Left renal pelvis (tissue), 4 donors: ENCODE data around the gene LMO1. TPM values are rescaled to one million over a fixed set of nuclear protein-coding genes. Genes with fewer than 3 reads are reported as not detected.

Experiments
- DNase-seq, 4 donors: peaks; one replicate each; pipeline ENCODE4 v3.0.0-alpha.2; 2013; ENCODE audit warnings: low read depth in 4 of 4, low spot score in 3 of 4
- polyA plus RNA-seq, 4 donors: library from polyadenylated mRNA; unstranded; fragments of 120-200 nt; gene quantifications; one replicate each; pipeline ENCODE4 v1.2.1, GENCODE V29; 2013; ENCODE audit not compliant: insufficient read length in 4 of 4

The LMO1 gene
- polyA plus RNA-seq, 4 donors = 0.16 to 0.84 (median 0.53) TPM

- DNase-seq = no peak
Observed at GRCh38 chr11:8209208-8209807, 54.4 kb downstream of the LMO1 start.

- no peak for DNase-seq
Observed at GRCh38 chr11:8207080-8208000, 56.3 kb downstream of the LMO1 start.

- DNase-seq = no peak
Observed at GRCh38 chr11:8206251-8207079, 57.2 kb downstream of the LMO1 start.

- DNase-seq = no peak
Observed at GRCh38 chr11:8205566-8205965, 58.1 kb downstream of the LMO1 start.

- DNase-seq = no peak
Observed at GRCh38 chr11:8204596-8204995, 59.1 kb downstream of the LMO1 start.

- DNase-seq = no peak
Observed at GRCh38 chr11:8204025-8204424, 59.7 kb downstream of the LMO1 start.

DNA sequence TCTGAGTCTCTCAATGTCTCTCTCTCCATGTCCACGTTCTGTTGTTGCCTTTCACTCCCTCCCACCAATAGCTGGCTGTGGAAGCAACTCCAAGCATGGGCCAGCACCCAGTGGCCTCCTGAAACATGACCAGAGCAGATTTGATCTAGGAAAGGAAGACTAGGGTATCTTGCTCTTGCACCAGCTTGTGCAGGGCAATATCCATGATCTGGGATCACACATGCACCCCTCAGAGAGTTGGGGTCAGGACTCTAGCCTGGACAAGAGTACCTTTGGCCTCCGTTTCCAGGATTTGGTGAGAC lies 60.3 kb downstream of the LMO1 start:
- no peak for DNase-seq

- DNase-seq = no peak
Observed at GRCh38 chr11:8202516-8203413, 60.9 kb downstream of the LMO1 start.

GRCh38 chr11:8201644-8202365 lies 61.9 kb downstream of the LMO1 start:
- no peak for DNase-seq

- no peak for DNase-seq
Observed at GRCh38 chr11:8199676-8200075, 64.0 kb downstream of the LMO1 start.

- no peak for DNase-seq
Observed at GRCh38 chr11:8196749-8197148, 66.9 kb downstream of the LMO1 start.

DNA sequence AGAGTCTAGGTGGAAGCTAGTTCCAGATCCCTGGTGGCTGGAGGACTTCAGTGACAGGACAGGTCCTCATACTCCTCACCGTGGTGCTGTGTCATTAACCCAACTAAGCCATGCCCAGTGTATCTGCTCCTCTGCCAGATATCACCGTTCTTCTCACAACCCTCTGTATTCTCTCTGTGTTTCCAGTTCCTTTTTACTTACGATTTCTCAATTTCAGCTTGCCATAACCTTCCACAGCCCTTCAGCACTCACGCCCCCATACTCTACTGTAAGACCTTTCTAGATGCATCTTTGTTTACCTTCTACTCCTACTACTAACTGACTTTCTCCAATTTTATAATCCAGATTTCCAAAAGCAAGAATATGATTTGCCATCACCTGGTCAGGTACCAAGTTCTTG lies 68.7 kb downstream of the LMO1 start:
- DNase-seq = no peak

GRCh38 chr11:8192896-8193209 lies 70.8 kb downstream of the LMO1 start:
- no peak for DNase-seq

GRCh38 chr11:8192016-8192895 lies 71.4 kb downstream of the LMO1 start:
- peak in 2 of 4 donors; percentile 48 to 52 for DNase-seq

DNA sequence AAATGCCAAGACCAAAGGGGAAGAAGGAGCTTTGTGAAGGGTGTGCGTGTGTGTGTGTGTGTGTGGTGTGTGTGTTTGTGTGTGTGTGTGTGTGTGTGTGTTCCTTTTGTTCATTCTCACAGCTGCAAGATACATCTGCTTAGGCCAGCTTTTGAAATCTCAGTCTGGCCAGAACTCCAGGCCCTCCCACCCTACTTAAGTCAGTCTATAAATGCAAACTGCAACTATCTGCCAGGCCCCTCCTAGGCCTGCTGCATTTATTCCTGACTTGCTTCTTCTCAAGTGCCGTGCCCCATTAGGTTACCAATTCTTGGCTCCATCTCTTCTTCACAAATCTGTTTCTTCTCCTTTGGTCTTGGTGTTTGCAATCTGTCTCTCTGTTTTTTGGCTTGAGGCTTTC lies 73.2 kb downstream of the LMO1 start:
- no peak for DNase-seq

DNA sequence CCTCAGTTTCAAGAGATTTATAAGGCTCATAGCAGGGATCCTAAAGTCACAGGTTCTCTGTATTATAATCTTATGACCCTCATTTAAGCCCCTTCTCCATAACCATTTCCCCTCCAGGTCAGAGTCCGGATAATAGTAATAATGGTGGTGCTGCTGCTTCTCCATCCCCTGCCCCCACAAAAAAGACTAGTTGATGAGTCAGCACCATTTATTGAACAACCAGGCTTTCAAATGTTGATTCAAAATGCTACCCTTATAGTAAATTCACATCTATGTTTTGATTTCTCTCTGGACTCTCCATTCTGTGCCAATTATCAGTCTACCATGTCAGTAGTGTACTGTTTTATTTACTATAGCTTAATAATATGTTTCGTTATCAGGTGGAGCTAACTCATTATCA lies 77.2 kb downstream of the LMO1 start:
- no peak for DNase-seq

GRCh38 chr11:8183111-8183510 lies 80.6 kb downstream of the LMO1 start:
- DNase-seq = no peak

DNA sequence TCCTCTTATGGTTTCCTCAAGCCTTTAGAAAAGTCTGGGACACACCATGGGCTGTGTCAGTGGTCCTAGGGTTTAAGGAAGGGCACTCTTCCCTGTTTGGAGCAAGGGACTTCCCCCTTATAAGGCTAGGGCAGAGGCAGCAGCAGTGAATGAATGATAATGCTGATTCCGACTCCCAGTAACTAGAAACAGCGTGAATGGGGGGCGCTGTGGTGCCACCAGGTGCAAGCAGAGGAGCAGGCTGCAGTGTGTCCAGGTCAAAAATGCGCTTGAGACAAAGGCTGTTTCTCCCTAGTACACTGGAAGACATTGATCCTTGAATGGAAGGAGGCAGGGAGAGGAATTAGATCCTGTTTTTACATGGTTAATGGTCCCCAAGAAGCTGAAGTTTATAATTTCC lies 83.2 kb downstream of the LMO1 start:
- no peak for DNase-seq

DNA sequence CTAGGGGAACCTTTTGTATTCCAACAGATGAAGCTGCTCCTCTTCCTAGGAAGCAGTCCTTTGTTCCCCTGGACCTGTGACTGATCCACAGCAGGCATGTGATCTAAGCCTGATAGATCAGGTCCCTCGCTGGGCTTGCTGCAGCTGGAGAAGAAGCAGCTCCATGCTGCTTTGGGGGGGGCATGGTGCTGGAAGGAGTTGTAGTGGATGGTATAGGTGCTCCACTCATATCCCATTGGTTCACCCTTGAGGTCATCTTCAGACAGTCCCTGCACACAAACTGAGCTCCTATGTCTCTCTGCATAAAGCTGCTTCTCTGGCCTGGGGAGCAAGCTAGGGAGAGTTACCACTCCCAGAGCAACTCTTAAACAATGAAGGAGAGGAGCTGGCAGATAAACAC lies 85.4 kb downstream of the LMO1 start:
- DNase-seq = no peak
